CD4-positive, alpha-beta memory T cell (primary cell): ENCODE results near the gene ANKRD33B. TPM values are rescaled to one million over a fixed set of nuclear protein-coding genes. Genes with fewer than 3 reads are reported as not detected.

ENCODE experiments used
- CTCF ChIA-PET: fragments of 350-600 bp; sonication (Branson Sonifier 250); formaldehyde crosslinking; loops from one replicate; lab custom pipeline; 2021; ENCODE audit warnings: inconsistent platforms; ENCODE audit not compliant: partially characterized antibody; lab: Charles Lee
- POLR2A ChIA-PET: fragments of 350-600 bp; sonication (Branson Sonifier 250); formaldehyde crosslinking; loops from one replicate; lab custom pipeline; 2021; ENCODE audit not compliant: partially characterized antibody; lab: Charles Lee
- DNase-seq, 5 donors: peaks; one replicate each; pipeline versions ENCODE4 v3.0.0 to v3.0.0-alpha.2; 2020 to 2022; ENCODE audit warnings: mixed read lengths in 1 of 5
- H3K27ac ChIP-seq: one replicate; pipeline ENCODE4 v1.7.0; 2013; ENCODE audit warnings: low read depth, low read length
- H3K27me3 ChIP-seq: 2 replicates; pipeline ENCODE4 v1.7.0; 2013; ENCODE audit warnings: mild to moderate bottlenecking, low read length, moderate library complexity; ENCODE audit not compliant: insufficient read depth
- H3K36me3 ChIP-seq: 2 replicates; pipeline ENCODE4 v1.7.0; 2013; ENCODE audit warnings: mild to moderate bottlenecking, low read length, moderate library complexity; ENCODE audit not compliant: insufficient read depth
- H3K4me1 ChIP-seq: 2 replicates; pipeline ENCODE4 v1.7.0; 2013; ENCODE audit warnings: mild to moderate bottlenecking, low read length, moderate library complexity; ENCODE audit not compliant: insufficient read depth
- H3K4me3 ChIP-seq, 2 donors: one replicate each; pipeline ENCODE4 v1.7.0; 2013; ENCODE audit warnings: low read length in 2 of 2, mild to moderate bottlenecking in 1 of 2
- H3K9me3 ChIP-seq, 2 donors: one replicate each; pipeline ENCODE4 v1.7.0; 2013; ENCODE audit warnings: low read length in 2 of 2, control low read depth in 1 of 2; ENCODE audit not compliant: control insufficient read depth in 1 of 2
- H3K27ac Mint-ChIP-seq, 7 donors: one replicate each; pipeline ENCODE4 v1.8.0; 2020 to 2021; ENCODE audit warnings: mixed read lengths in 7 of 7, mild to moderate bottlenecking in 6 of 7, inconsistent platforms in 3 of 7, moderate library complexity in 3 of 7
- H3K27me3 Mint-ChIP-seq, 2 donors: one replicate each; pipeline ENCODE4 v1.8.0; 2020 to 2021; ENCODE audit warnings: mixed read lengths in 2 of 2
- H3K36me3 Mint-ChIP-seq, 2 donors: one replicate each; pipeline ENCODE4 v1.8.0; 2020 to 2021; ENCODE audit warnings: mixed read lengths in 2 of 2, inconsistent platforms in 1 of 2, mild to moderate bottlenecking in 1 of 2
- H3K4me1 Mint-ChIP-seq, 4 donors: one replicate each; pipeline ENCODE4 v1.8.0; 2020 to 2021; ENCODE audit warnings: mixed read lengths in 4 of 4, mild to moderate bottlenecking in 1 of 4
- H3K4me3 Mint-ChIP-seq, 8 donors: one replicate each; pipeline ENCODE4 v1.8.0; 2020 to 2021; ENCODE audit warnings: mixed read lengths in 8 of 8, mild to moderate bottlenecking in 7 of 8, moderate library complexity in 6 of 8, inconsistent platforms in 3 of 8
- H3K9me3 Mint-ChIP-seq, 8 donors: one replicate each; pipeline ENCODE4 v1.8.0; 2020 to 2021; ENCODE audit warnings: mixed read lengths in 8 of 8, mild to moderate bottlenecking in 5 of 8, inconsistent platforms in 3 of 8, moderate library complexity in 1 of 8
- intact Hi-C: fragments of 100-400 bp; cut with micrococcal nuclease; formaldehyde crosslinking; loops from one replicate; pipeline ENCODE4 v1.15.1; 2023
- polyA plus RNA-seq, 2 donors: library from polyadenylated mRNA; unstranded; fragments of 300-500 nt; fragmentation: Illumina TruSeq; gene quantifications; one replicate each; pipeline ENCODE4 v1.2.3, GENCODE V29; 2021
- total RNA-seq, 2 experiments: library from RNA; stranded (reverse); gene quantifications; one replicate each; pipeline ENCODE4 v1.2.3, GENCODE V29; 2021

ANKRD33B gene
- total and polyA plus RNA-seq, 4 experiments from 2014 or later = 0.05 to 2.3 (median 1.2) TPM

DNA sequence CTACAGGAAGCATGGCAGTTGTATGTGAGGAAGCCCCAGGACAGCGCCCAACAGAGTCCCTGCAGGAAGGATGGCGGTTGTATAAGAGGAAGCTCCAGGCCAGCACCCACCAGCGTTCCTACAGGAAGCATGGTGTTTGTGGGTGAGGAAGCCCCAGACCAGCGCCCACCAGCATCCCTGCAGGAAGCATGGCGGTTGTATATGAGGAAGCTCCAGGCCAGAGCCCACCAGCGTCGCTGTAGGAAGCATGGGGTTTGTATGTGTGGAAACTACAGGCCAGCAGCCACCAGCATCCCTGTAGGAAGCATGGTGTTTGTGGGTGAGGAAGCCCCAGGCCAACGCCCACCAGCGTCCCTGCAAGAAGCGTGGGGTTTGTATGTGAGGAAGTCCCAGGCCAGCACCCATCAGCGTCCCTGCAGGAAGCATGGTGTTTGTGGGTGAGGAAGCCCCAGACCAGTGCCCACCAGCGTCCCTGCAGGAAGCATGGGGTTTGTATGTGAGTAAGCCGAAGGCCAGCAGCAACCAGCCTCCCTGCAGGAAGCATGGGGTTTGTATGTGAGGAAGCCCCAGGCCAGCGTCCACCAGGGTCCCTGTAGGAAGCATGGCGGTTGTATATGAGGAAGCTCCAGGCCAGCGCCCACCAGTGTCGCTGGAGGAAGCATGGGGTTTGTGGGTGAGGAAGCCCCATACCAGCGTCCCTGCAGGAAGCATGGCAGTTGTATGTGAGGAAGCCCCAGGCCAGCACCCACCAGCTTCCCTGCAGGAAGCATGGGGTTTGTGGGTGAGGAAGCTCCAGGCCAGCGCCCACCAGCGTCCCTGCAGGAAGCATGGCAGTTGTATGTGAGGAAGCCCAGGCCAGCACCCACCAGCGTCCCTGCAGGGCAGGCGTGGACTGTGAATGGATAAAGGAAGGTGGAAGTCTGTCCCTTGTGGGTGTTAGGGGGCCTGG is 118.1 kb downstream of the ANKRD33B start:
- intact Hi-C loops = no loop called here
- POLR2A ChIA-PET = no interaction called here
- peaks cover 0 to 6% (median 0%) of the 10 kb centered on the region in 4 donors for H3K4me1 Mint-ChIP-seq
- no peaks in the 10 kb centered on the region for H3K4me1 ChIP-seq
- peaks cover 54 to 67% of the 10 kb centered on the region in 2 donors for H3K36me3 Mint-ChIP-seq
- H3K27ac ChIP-seq = no peak overlapping the region
- H3K27ac Mint-ChIP-seq = peak overlapping the region in 1 of 7 donors; percentile 32
- no peaks in the 10 kb centered on the region for H3K27me3 Mint-ChIP-seq
- H3K4me3 ChIP-seq = no peak overlapping the region
- H3K9me3 Mint-ChIP-seq = peaks cover 0 to 7% (median 4%) of the 10 kb centered on the region in 8 donors
- CTCF ChIA-PET = no interaction called here
- H3K27me3 ChIP-seq = no peaks in the 10 kb centered on the region
- no peak overlapping the region for H3K4me3 Mint-ChIP-seq
- H3K36me3 ChIP-seq = peaks cover 33% of the 10 kb centered on the region
- no peaks in the 10 kb centered on the region for H3K9me3 ChIP-seq
- no peak for DNase-seq

DNA sequence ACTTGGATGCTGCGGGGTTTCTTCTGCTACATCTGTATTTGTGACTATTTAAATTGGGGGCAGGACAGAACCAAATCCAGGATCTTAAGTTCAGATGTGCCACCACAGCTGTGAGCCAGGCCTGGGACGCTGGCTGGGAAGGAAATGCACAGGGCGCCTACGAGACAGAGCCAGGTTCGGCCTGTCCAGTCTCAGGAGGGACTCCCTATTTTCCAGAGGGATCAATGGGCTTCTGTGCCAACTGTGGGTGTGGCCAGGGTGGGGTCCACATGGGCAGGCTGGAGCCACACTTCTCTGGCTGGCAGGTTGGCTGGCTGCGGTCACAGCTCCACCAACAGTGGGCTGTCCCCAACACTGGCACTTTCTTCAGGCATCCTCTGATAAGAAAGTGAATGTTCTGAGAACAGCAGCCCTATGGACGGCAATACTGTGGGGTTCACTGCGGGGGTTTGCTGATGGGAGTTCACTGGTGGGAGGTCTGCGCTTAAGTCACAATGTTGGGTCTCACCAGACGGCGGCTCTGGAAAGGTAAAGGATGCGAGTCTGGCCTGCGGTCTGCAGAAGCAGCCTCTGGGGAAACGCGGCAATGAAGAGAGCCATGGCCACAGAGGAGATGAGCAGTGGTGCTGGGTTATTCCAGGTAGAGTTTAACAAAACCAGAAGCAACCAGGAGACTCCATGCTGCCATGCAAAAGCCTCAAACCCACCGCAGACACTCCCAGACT is 119.1 kb downstream of the ANKRD33B start:
- intact Hi-C loops = no loop called here
- ChIA-PET POLR2A (no interaction called here), CTCF (no interaction called here)
- H3K4me1 ChIP-seq = no peaks in the 10 kb centered on the region
- no peak overlapping the region for H3K27ac ChIP-seq
- H3K27me3 ChIP-seq = no peaks in the 10 kb centered on the region
- no peaks in the 10 kb centered on the region for H3K27me3 Mint-ChIP-seq
- no peak for DNase-seq
- peaks cover 46 to 64% of the 10 kb centered on the region in 2 donors for H3K36me3 Mint-ChIP-seq
- H3K4me3 Mint-ChIP-seq = no peak overlapping the region
- no peak overlapping the region for H3K27ac Mint-ChIP-seq
- H3K9me3 Mint-ChIP-seq = peaks cover 0 to under 1% (median 0%) of the 10 kb centered on the region in 8 donors
- H3K4me3 ChIP-seq = no peak overlapping the region
- peaks cover 33% of the 10 kb centered on the region for H3K36me3 ChIP-seq
- peaks cover 0 to 6% (median 0%) of the 10 kb centered on the region in 4 donors for H3K4me1 Mint-ChIP-seq
- H3K9me3 ChIP-seq = no peaks in the 10 kb centered on the region

DNA sequence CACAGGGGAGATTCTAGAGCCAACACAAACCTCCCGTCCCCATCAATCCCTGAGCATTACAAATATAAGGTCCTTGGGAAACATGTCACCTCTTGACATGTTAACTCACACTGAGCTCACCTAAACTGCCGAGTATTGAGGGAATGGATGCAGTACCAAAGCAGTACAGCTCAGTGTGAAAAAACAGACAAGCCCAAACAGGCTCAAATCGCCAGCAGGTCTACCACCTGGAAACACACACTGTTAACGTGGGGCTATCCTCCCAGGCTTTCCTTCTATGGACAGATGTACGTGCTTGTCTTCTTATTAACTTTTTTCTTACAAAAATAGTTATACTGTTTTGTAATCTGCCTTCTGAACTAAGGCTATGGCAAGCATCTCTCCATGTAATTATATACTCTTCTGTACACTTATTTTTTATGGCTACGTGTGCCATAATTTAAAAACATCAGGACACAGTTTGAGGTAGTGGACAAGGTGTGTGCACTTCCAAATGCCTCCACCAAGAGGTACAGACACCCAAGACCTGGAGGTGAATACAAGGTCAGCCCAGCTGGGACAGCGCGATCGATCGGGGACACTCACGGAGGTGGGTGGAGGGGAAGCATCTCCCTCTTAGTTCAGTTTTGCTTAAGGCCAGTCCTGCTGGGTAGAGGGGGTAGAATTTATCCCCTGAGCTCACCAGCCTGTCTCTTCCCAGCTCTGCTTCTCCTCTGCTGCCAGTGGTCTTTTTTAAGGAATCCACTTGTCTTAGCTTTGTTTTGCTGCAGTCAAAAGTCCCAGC is 120.6 kb downstream of the ANKRD33B start:
- intact Hi-C loops = no loop called here

DNA sequence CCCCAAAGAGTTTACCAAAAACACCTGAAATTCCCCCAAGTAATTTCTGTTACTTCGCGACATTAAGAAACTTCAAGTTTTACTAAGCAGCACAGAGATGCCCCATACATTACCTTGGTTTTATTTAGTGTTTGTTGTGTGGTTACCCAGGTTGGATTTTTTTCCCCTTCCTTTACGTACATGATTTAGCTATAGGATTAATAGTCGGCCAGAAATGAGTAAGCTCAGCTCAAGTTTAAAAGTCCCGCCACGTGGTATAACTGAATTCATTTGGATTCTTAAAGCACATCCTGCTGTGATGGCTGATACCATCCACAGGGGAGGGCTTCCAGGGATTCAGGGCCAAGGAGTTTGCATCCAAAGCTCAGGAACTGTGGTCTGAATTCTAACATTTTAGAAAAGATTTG is 121.2 kb downstream of the ANKRD33B start:
- no peaks in the 10 kb centered on the region for H3K4me1 ChIP-seq
- H3K36me3 Mint-ChIP-seq = peaks cover 36 to 48% of the 10 kb centered on the region in 2 donors
- no peaks in the 10 kb centered on the region for H3K9me3 ChIP-seq
- no peak overlapping the region for H3K4me3 ChIP-seq
- H3K27ac Mint-ChIP-seq = peak overlapping the region in 4 of 7 donors; percentile 7 to 81 (median 46)
- H3K27ac ChIP-seq = no peak overlapping the region
- H3K9me3 Mint-ChIP-seq = no peaks in the 10 kb centered on the region
- POLR2A ChIA-PET = no interaction called here
- CTCF ChIA-PET = interaction anchor here (1.1 to 1.6 kb wide), 2 partner anchors 17 to 51 kb away, joined by 3 to 4 read pairs; no protein-coding TSS in a partner anchor
- H3K27me3 ChIP-seq = no peaks in the 10 kb centered on the region
- no peaks in the 10 kb centered on the region for H3K27me3 Mint-ChIP-seq
- intact Hi-C loops = no loop called here
- H3K4me3 Mint-ChIP-seq = no peak overlapping the region
- peaks cover 0 to 5% (median 0%) of the 10 kb centered on the region in 4 donors for H3K4me1 Mint-ChIP-seq
- peaks cover 17% of the 10 kb centered on the region for H3K36me3 ChIP-seq
- no peak for DNase-seq

More for the DNA sequence above, 120.6 kb downstream of the ANKRD33B start:
- H3K36me3 Mint-ChIP-seq = peaks cover 41 to 54% of the 10 kb centered on the region in 2 donors
- Histone ChIP-seq H3K9me3 (no peaks in the 10 kb centered on the region), H3K4me3 (no peak overlapping the region), H3K4me1 (no peaks in the 10 kb centered on the region), H3K27ac (no peak overlapping the region), H3K36me3 (peaks cover 23% of the 10 kb centered on the region), H3K27me3 (no peaks in the 10 kb centered on the region)
- no peak for DNase-seq
- ChIA-PET POLR2A (no interaction called here), CTCF (interaction anchor here (1.1 to 1.6 kb wide), 2 partner anchors 18 to 50 kb away, joined by 3 to 4 read pairs; no protein-coding TSS in a partner anchor)
- H3K27ac Mint-ChIP-seq = no peak overlapping the region
- H3K9me3 Mint-ChIP-seq = no peaks in the 10 kb centered on the region
- H3K4me3 Mint-ChIP-seq = no peak overlapping the region
- H3K4me1 Mint-ChIP-seq = peaks cover 0 to 5% (median 0%) of the 10 kb centered on the region in 4 donors
- no peaks in the 10 kb centered on the region for H3K27me3 Mint-ChIP-seq

DNA sequence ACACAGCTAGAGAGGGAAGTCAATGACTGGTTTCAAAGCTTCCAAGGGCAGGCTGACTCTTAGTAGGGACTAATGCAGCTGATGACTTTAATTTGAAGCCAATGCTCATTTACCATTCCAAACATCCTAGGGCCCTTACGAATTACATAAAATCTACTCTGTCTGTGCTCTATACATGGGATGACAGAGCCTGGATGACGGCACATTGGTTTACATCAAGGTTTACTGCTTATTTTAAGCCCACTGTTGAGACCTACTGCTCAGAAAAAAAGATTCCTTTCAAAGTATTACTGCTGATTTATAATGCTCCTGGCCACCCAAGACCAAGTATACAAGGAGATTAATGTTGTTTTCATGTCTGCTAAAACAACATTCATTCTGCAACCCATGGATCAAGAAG is 123.0 kb downstream of the ANKRD33B start:
- no peak overlapping the region for H3K4me3 Mint-ChIP-seq
- DNase-seq = no peak
- H3K27me3 Mint-ChIP-seq = no peaks in the 10 kb centered on the region
- Histone ChIP-seq H3K4me1 (no peaks in the 10 kb centered on the region), H3K27ac (no peak overlapping the region), H3K4me3 (no peak overlapping the region), H3K36me3 (peaks cover 7% of the 10 kb centered on the region), H3K27me3 (no peaks in the 10 kb centered on the region), H3K9me3 (no peaks in the 10 kb centered on the region)
- CTCF ChIA-PET = no interaction called here
- peaks cover 0 to 5% (median under 1%) of the 10 kb centered on the region in 4 donors for H3K4me1 Mint-ChIP-seq
- intact Hi-C loops = no loop called here
- H3K27ac Mint-ChIP-seq = no peak overlapping the region
- H3K36me3 Mint-ChIP-seq = peaks cover 25 to 39% of the 10 kb centered on the region in 2 donors
- no peaks in the 10 kb centered on the region for H3K9me3 Mint-ChIP-seq
- POLR2A ChIA-PET = no interaction called here

DNA sequence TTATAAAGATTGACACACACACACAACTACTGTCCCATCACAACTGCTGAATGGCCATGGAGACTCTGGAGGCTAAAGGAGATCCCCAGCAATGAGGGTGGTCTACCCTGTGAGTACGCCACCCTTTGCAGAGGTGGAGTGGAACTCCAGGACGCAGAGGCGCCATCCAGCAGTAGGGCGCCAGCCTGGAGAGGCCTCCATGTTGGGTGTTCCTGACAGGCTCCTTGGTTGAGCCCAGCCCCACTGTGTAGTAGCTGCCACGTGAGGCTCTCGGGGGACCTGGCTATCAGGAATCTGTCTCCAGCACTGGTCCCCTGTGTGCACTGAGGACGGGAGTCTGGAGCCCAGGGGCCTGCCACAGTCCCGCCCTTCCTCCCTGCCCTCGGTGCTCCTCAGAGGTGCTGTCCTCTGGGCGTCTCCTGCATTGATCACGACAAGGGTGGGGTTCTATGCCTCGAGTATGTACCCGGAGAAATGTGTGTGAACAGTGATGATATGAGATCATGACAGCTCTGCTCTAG is 124.8 kb downstream of the ANKRD33B start:
- Histone ChIP-seq H3K4me1 (no peaks in the 10 kb centered on the region), H3K27me3 (no peaks in the 10 kb centered on the region), H3K4me3 (no peak overlapping the region), H3K9me3 (no peaks in the 10 kb centered on the region), H3K27ac (no peak overlapping the region), H3K36me3 (no peaks in the 10 kb centered on the region)
- Mint-ChIP-seq H3K4me3 (no peak overlapping the region), H3K36me3 (peaks cover 16 to 28% of the 10 kb centered on the region in 2 donors), H3K27me3 (no peaks in the 10 kb centered on the region), H3K4me1 (peaks cover 0 to 5% (median 2%) of the 10 kb centered on the region in 4 donors), H3K27ac (no peak overlapping the region), H3K9me3 (no peaks in the 10 kb centered on the region)
- intact Hi-C loops = no loop called here
- ChIA-PET CTCF (interaction anchor here (1.9 kb wide), 1 partner anchor 30 kb away, joined by 4 read pairs; no protein-coding TSS in a partner anchor), POLR2A (no interaction called here)
- no peak for DNase-seq
